GM12872 (cell line): ENCODE data around the gene DALRD3.

Experiments
- CTCF ChIP-seq: IDR thresholded peaks from 3 replicates; pipeline ENCODE4 v1.5.1; 2011; ENCODE audit warnings: low read depth, mild to moderate bottlenecking, low read length, moderate library complexity; ENCODE audit not compliant: insufficient read depth

The DALRD3 gene

GRCh38 chr3:49025793-49026520 is 7.6 kb upstream of the DALRD3 start:
- TF ChIP-seq CTCF, result no peak

GRCh38 chr3:49025005-49025792 is 6.8 kb upstream of the DALRD3 start:
- TF ChIP-seq CTCF, result no peak

GRCh38 chr3:49024449-49024848 is 6.1 kb upstream of the DALRD3 start:
- TF ChIP-seq CTCF, result no peak

GRCh38 chr3:49023775-49024174 is 5.4 kb upstream of the DALRD3 start:
- no peak for TF ChIP-seq CTCF

GRCh38 chr3:49022688-49023171 is 4.3 kb upstream of the DALRD3 start:
- no peak for TF ChIP-seq CTCF

- peak; percentile 94 for TF ChIP-seq CTCF
These were observed 3.7 kb upstream of the DALRD3 start, which contains the start of gene NDUFAF3 for GRCh38 chr3:49021813-49022687. Gene NDUFAF3, plus strand, starts transcription at chr3:49022121. Its CDS starts 24 bp downstream, at chr3:49022145.
